Measurements from ENCODE around the gene JMJD4. TPM values are rescaled to one million over a fixed set of nuclear protein-coding genes. Genes with fewer than 3 reads are reported as not detected.

The JMJD4 gene
- total and polyA plus RNA-seq, 9 donors, result 5.9 to 28.9 (median 26.2) TPM

GRCh38 chr1:227757781-227758180 is 22.7 kb upstream of the JMJD4 start:
- DNase-seq, result no peak
- TF ChIP-seq EP300 (IDR thresholded peaks at IDR 0.05), result no peak
- TF ChIP-seq CTCF (IDR thresholded peaks at IDR 0.05), result no peak
- no peak for TF ChIP-seq POLR2A (IDR thresholded peaks at IDR 0.05)
- no peaks in the 10 kb centered on the region for H3K9me3 ChIP-seq
- H3K4me3 ChIP-seq, result no peak overlapping the region
- H3K36me3 ChIP-seq, result no peaks in the 10 kb centered on the region
- H3K27me3 ChIP-seq, result no peaks in the 10 kb centered on the region
- peak overlapping the region in 1 of 2 donors; percentile 68 for H3K27ac ChIP-seq
- 64 to 75% (median 70%) methylated on average over 2 of the region's 2 CpGs for WGBS, 3 donors
- peaks cover 15% of the 10 kb centered on the region for H3K4me1 ChIP-seq (ENCODE audit: insufficient read depth)
- intact Hi-C loops (cut with DNase I), result no loop called here

GRCh38 chr1:227756172-227756959 is 21.3 kb upstream of the JMJD4 start:
- intact Hi-C loops (cut with DNase I), result no loop called here
- Histone ChIP-seq H3K4me3 (no peak overlapping the region), H3K27me3 (no peaks in the 10 kb centered on the region), H3K9me3 (no peaks in the 10 kb centered on the region), H3K4me1 (ENCODE audit: insufficient read depth) (peaks cover 13% of the 10 kb centered on the region), H3K36me3 (no peaks in the 10 kb centered on the region), H3K27ac (peak overlapping the region; percentile 58 to 68)
- TF ChIP-seq CTCF (IDR thresholded peaks at IDR 0.05), result no peak
- TF ChIP-seq EP300 (IDR thresholded peaks at IDR 0.05), result no peak
- no peak for TF ChIP-seq POLR2A (IDR thresholded peaks at IDR 0.05)
- DNase-seq, result peak in 3 of 5 donors; percentile 57 to 85 (median 61)
- 74 to 78% (median 78%) methylated on average over 13 of the region's 13 CpGs for WGBS, 3 donors

- TF ChIP-seq CTCF (IDR thresholded peaks at IDR 0.05) (no peak), EP300 (IDR thresholded peaks at IDR 0.05) (no peak), POLR2A (IDR thresholded peaks at IDR 0.05) (no peak)
- DNase-seq, result no peak
- 94 to 96% (median 96%) methylated on average over 4 of the region's 4 CpGs for WGBS, 3 donors
- Histone ChIP-seq H3K9me3 (no peaks in the 10 kb centered on the region), H3K27ac (peak overlapping the region in 1 of 2 donors; percentile 68), H3K36me3 (no peaks in the 10 kb centered on the region), H3K4me1 (ENCODE audit: insufficient read depth) (peaks cover 18% of the 10 kb centered on the region), H3K27me3 (no peaks in the 10 kb centered on the region), H3K4me3 (no peak overlapping the region)
- intact Hi-C loops (cut with DNase I), result no loop called here
These were observed 19.9 kb upstream of the JMJD4 start for GRCh38 chr1:227754958-227755357.

- peak overlapping the region; percentile 11 to 56 for H3K27ac ChIP-seq
- peaks cover 23% of the 10 kb centered on the region for H3K4me1 ChIP-seq (ENCODE audit: insufficient read depth)
These were observed 19.1 kb upstream of the JMJD4 start for GRCh38 chr1:227753999-227754711.

More at GRCh38 chr1:227753999-227754711, 19.1 kb upstream of the JMJD4 start:
- intact Hi-C loops (cut with DNase I), result no loop called here
- no peaks in the 10 kb centered on the region for H3K27me3 ChIP-seq
- H3K36me3 ChIP-seq, result no peaks in the 10 kb centered on the region
- TF ChIP-seq CTCF (IDR thresholded peaks at IDR 0.05), result no peak
- no peak for TF ChIP-seq POLR2A (IDR thresholded peaks at IDR 0.05)
- TF ChIP-seq EP300 (IDR thresholded peaks at IDR 0.05), result no peak
- 54 to 62% (median 57%) methylated on average over 7 of the region's 7 CpGs for WGBS, 3 donors
- no peaks in the 10 kb centered on the region for H3K9me3 ChIP-seq
- DNase-seq, result peak in 4 of 5 donors; percentile 53 to 64 (median 60)
- no peak overlapping the region for H3K4me3 ChIP-seq
